ENCODE measurements around the gene CXCR2. TPM values are rescaled to one million over a fixed set of nuclear protein-coding genes. Genes with fewer than 3 reads are reported as not detected.
A peak's percentile ranks its signal among the peaks of the same experiment; 100 is the strongest.

CXCR2 gene
- total and polyA plus RNA-seq, 10 of the 15 experiments (the other 5 are each of a cell fraction or from before 2014, with no cell fraction given), result 0.04 to 0.62 (median 0.16) TPM

DNA sequence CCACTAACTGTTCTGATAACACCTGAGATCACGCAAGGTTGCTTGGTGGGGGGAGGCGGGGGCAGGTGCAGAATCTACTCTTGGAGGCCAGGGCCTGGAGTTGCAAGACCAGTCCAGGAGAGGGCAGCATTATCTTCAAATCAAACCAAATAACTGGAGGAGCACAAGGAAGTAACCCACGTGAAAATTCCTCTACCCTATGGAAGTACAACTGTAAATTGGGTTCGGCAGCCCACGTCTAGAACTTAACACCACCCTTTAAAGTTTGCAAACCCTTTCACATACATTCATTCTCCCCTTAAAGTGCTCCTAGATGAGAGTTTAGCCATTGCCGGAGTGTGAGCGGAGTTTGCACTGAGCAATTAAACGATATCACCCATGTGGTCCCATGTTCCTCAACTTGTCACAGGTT, 60.5 kb downstream of the CXCR2 start:
- DNase-seq (ENCODE audit: low read depth, low spot score) (peak; percentile 25), ATAC-seq (peak; percentile 96), FAIRE-seq (peak; percentile 75)
- no TSS peak for BruUV-seq (replicated peaks)
- no peak overlapping the region for H3K4me2 ChIP-seq (ENCODE audit: control insufficient read depth, insufficient read depth)
- TF ChIP-seq MLLT1 (IDR thresholded peaks at IDR 0.05) (no peak), PKNOX1 (IDR thresholded peaks at IDR 0.05) (no peak), ETV6 (conservative IDR thresholded peaks at IDR 0.05 in 1 of 2, IDR thresholded peaks at IDR 0.05 in 1 of 2; ENCODE audit: borderline replicate concordance in 1 of 2, low read depth in 1 of 2) (0 out of 4 replicates have a peak, but pooled peaks of 1 of the 2 experiments have one; percentile 29), IKZF1 (conservative IDR thresholded peaks at IDR 0.05) (peak; percentile 48; the same call in 1 of the 2 replicates), SMC3 (IDR thresholded peaks at IDR 0.05; ENCODE audit: borderline replicate concordance, low read length) (peak; percentile 64; the same call in 1 of the 2 replicates), BHLHE40 (IDR thresholded peaks at IDR 0.05; ENCODE audit: borderline replicate concordance in 1 of 2, low read depth in 2 of 2, low read length in 1 of 2) (0 out of 4 replicates have a peak, but pooled peaks of 1 of the 2 experiments have one; percentile 26), TCF12 (IDR thresholded peaks at IDR 0.05; ENCODE audit: low read depth, low read length) (peak; percentile 81; the same call in 1 of the 2 replicates), RAD21 (IDR thresholded peaks at IDR 0.05; ENCODE audit: insufficient read depth, low read depth, low read length) (peak; percentile 78), CTCF (IDR thresholded peaks at IDR 0.05 in 2 of 3, conservative IDR thresholded peaks at IDR 0.05 in 1 of 3; ENCODE audit: control insufficient read depth in 2 of 3, extremely low read depth in 1 of 3, insufficient read depth in 1 of 3, low read depth in 3 of 3, low read length in 3 of 3) (peak; percentile 82 to 86 (median 85)), IKZF2 (IDR thresholded peaks at IDR 0.05) (peak; percentile 23 to 46; a peak in 1 of 4 replicates), YY1 (IDR thresholded peaks at IDR 0.05; ENCODE audit: low read depth, low read length) (0 out of 2 replicates have a peak, but pooled peaks have one; percentile 45)
- TF ChIP-seq, protein P1, sequence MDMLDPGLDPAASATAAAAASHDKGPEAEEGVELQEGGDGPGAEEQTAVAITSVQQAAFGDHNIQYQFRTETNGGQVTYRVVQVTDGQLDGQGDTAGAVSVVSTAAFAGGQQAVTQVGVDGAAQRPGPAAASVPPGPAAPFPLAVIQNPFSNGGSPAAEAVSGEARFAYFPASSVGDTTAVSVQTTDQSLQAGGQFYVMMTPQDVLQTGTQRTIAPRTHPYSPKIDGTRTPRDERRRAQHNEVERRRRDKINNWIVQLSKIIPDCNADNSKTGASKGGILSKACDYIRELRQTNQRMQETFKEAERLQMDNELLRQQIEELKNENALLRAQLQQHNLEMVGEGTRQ (IDR thresholded peaks at IDR 0.05; ENCODE audit: borderline replicate concordance, low read depth, low read length), result no peak
- H3K4me1 ChIP-seq (ENCODE audit: control insufficient read depth, insufficient read depth, low read length), result no peaks in the 10 kb centered on the region
- ChIA-PET RAD21 (ENCODE audit: unreplicated experiment) (interaction anchor here (1.0 kb wide), 1 partner anchor 85 kb away, joined by 3 read pairs; no protein-coding TSS in a partner anchor), CTCF (interaction anchor here (1.0 to 3.8 kb wide), 5 partner anchors 43 to 86 kb away, joined by 3 to 22 read pairs (median 8); no protein-coding TSS in a partner anchor), SMC1A (ENCODE audit: uncharacterized antibody, unreplicated experiment) (interaction anchor here (1.1 to 1.9 kb wide), 3 partner anchors 37 to 84 kb away, joined by 4 to 15 read pairs (median 5); partner anchors contain the start of genes AAMP and PNKD), POLR2A (no interaction called here)
- no peaks in the 10 kb centered on the region; the same call in 2 of the 3 replicates for H3K9me3 ChIP-seq (replicated peaks; ENCODE audit: control insufficient read depth, insufficient read depth, low read length)
- H3K4me3 ChIP-seq, result no peak overlapping the region
- WGBS (ENCODE audit: insufficient coverage, insufficient replicate concordance, low lambda C conversion rate, missing lambda C conversion rate), result 38% methylated on average over 8 of the region's 8 CpGs
- no peak overlapping the region for H3K9ac ChIP-seq (ENCODE audit: control insufficient read depth, insufficient read depth, low read length)
- H3K79me2 ChIP-seq (ENCODE audit: control insufficient read depth, insufficient read depth, low read length), result no peaks in the 10 kb centered on the region
- H3K27me3 ChIP-seq (replicated peaks in 1 of 2; ENCODE audit: control insufficient read depth in 2 of 2, insufficient read depth in 2 of 2, low read length in 1 of 2), result peaks cover 0 to 1% of the 10 kb centered on the region in 2 experiments; a peak in 3 of 4 replicates
- in situ Hi-C loops (cut with MboI), result loop anchor here (5.0 kb wide), 1 partner anchor 71 kb away; no protein-coding TSS in a partner anchor
- no peaks in the 10 kb centered on the region for H3K36me3 ChIP-seq (ENCODE audit: control insufficient read depth in 2 of 2, insufficient read depth in 2 of 2, low read length in 1 of 2)
- H4K20me1 ChIP-seq (ENCODE audit: control insufficient read depth, insufficient read depth), result no peaks in the 10 kb centered on the region
- no peak overlapping the region; the same call in 1 of the 2 replicates for H2AFZ ChIP-seq (ENCODE audit: control insufficient read depth, low read depth, low read length)
- no peak overlapping the region for H3K27ac ChIP-seq (ENCODE audit: control insufficient read depth, insufficient read depth)
- intact Hi-C loops (cut with micrococcal nuclease; ENCODE audit: unreplicated experiment), result loop anchor here (1.0 to 10.0 kb wide), 4 partner anchors 56 to 168 kb away; partner anchors contain the start of genes AAMP, CATIP and PNKD
